Measurements from ENCODE around the gene PLBD1. TPM values are rescaled to one million over a fixed set of nuclear protein-coding genes. Genes with fewer than 3 reads are reported as not detected.
A peak's percentile ranks its signal among the peaks of the same experiment; 100 is the strongest.

Gene PLBD1
- polyA plus RNA-seq, 2 of the 4 experiments (the other 2 are of a cell fraction): 4.9 to 10.3 TPM

DNA sequence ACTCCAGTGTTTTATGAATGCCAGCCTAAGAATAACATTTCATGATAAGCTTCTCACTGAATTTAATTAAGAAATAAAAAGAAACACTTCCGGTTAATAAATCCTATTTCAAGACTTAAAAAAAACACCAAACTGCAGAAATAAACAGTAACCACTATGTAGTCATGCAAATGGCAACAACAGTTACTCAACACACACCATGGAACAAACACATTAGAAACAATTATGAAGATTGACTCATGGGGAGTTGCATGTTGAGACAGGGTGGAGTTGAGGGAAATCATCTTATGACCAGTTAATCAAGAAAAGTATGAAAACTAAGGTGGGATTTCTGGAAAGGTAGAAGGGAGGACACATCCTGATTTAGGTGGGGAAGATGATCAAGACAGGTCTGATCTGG is 52.7 kb downstream of the PLBD1 start:
- no peak for TF ChIP-seq FOSB (CRISPR knock-in tag; IDR thresholded peaks at IDR 0.05)
- TF ChIP-seq, protein P1, sequence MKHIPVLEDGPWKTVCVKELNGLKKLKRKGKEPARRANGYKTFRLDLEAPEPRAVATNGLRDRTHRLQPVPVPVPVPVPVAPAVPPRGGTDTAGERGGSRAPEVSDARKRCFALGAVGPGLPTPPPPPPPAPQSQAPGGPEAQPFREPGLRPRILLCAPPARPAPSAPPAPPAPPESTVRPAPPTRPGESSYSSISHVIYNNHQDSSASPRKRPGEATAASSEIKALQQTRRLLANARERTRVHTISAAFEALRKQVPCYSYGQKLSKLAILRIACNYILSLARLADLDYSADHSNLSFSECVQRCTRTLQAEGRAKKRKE (CRISPR knock-in tag; IDR thresholded peaks at IDR 0.05; ENCODE audit: low read depth): no peak
- no peak for TF ChIP-seq NR3C1 (IDR thresholded peaks at IDR 0.05)
- TF ChIP-seq ZC3H11A (IDR thresholded peaks at IDR 0.05): no peak
- TF ChIP-seq ZSCAN20 (CRISPR knock-in tag; IDR thresholded peaks at IDR 0.05): no peak
- no peak for TF ChIP-seq JUN (IDR thresholded peaks at IDR 0.05)
- no peak for TF ChIP-seq CEBPB (IDR thresholded peaks at IDR 0.05)
- TF ChIP-seq, protein P2, sequence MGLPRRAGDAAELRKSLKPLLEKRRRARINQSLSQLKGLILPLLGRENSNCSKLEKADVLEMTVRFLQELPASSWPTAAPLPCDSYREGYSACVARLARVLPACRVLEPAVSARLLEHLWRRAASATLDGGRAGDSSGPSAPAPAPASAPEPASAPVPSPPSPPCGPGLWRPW (IDR thresholded peaks at IDR 0.05): no peak
- no peak for TF ChIP-seq CBX8 (IDR thresholded peaks at IDR 0.05)
- no peak for TF ChIP-seq KDM5A (IDR thresholded peaks at IDR 0.05)
- TF ChIP-seq, protein P3, sequence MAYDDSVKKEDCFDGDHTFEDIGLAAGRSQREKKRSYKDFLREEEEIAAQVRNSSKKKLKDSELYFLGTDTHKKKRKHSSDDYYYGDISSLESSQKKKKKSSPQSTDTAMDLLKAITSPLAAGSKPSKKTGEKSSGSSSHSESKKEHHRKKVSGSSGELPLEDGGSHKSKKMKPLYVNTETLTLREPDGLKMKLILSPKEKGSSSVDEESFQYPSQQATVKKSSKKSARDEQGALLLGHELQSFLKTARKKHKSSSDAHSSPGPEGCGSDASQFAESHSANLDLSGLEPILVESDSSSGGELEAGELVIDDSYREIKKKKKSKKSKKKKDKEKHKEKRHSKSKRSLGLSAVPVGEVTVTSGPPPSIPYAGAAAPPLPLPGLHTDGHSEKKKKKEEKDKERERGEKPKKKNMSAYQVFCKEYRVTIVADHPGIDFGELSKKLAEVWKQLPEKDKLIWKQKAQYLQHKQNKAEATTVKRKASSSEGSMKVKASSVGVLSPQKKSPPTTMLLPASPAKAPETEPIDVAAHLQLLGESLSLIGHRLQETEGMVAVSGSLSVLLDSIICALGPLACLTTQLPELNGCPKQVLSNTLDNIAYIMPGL (CRISPR knock-in tag; IDR thresholded peaks at IDR 0.05; ENCODE audit: borderline replicate concordance): no peak
- no peak for TF ChIP-seq JUNB (IDR thresholded peaks at IDR 0.05)
- TF ChIP-seq ESRRA (IDR thresholded peaks at IDR 0.05; ENCODE audit: borderline replicate concordance, low read length): no peak
- TF ChIP-seq ZNF302 (CRISPR knock-in tag; IDR thresholded peaks at IDR 0.05): no peak
- TF ChIP-seq EP300 (IDR thresholded peaks at IDR 0.05): no peak
- no peak for TF ChIP-seq CHD4 (IDR thresholded peaks at IDR 0.05; ENCODE audit: borderline replicate concordance)
- no peak for TF ChIP-seq POLR2AphosphoS2 (conservative IDR thresholded peaks at IDR 0.05; ENCODE audit: low read length)
- 86% methylated on average over 1 of the region's 1 CpG for WGBS (ENCODE audit: missing lambda C conversion rate)
- Histone ChIP-seq H3K4me3 (no peak overlapping the region), H3K4me2 (no peak overlapping the region), H3K4me1 (no peaks in the 10 kb centered on the region), H3K9me3 (no peaks in the 10 kb centered on the region), H3K27ac (no peak overlapping the region)
- ChIA-PET CTCF (interaction anchor here (1.1 to 1.6 kb wide), 2 partner anchors 15 to 32 kb away, joined by 3 read pairs; no protein-coding TSS in a partner anchor), POLR2A (no interaction called here)
- no peak for ATAC-seq
- DNase-seq (ENCODE audit: low read depth in 1 of 2, low spot score in 1 of 2): no peak
- FAIRE-seq: no peak

DNA sequence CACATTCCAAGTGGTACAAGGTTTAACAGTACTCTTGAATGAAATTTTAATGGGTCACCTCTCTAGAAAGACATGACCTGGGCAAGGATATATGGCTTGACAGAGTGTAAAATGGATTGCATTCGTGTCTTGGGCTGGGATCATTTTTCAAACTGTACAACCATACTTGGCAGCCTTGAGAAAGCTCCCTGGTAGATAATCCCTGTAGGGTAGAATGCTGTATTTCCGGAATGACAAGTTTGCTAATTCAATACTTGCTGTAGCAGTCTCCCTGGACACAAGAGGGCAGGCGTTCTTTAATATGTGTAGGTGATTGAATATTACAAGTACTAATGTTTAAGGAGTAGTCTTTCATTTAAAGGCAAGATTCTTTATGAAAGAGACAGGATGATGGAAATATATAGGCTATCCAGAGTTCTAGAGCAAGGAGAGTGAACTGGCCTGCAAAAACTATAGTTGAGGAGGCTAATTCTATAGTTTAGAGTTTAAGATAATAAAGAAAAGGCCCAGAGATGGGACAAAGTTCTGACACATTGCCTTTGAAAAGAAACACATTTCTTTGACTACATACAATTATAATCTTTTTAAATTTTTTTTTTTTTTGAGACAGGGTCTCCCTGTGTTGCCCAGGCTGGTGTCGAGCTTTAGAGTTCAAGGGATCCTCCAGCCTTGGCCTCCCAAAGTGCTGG is 53.4 kb downstream of the PLBD1 start:
- ATAC-seq (peak in 1 of 2 experiments; percentile 57; a peak in 3 of 6 replicates), DNase-seq (ENCODE audit: low read depth in 1 of 2, low spot score in 1 of 2) (peak in 1 of 2 experiments; percentile 23), FAIRE-seq (no peak)
- ChIA-PET POLR2A (no interaction called here), CTCF (interaction anchor here (0.9 to 1.6 kb wide), 4 partner anchors 15 to 105 kb away, joined by 3 read pairs; no protein-coding TSS in a partner anchor)
- H3K4me2 ChIP-seq: no peak overlapping the region
- 47% methylated on average over 4 of the region's 4 CpGs for WGBS (ENCODE audit: missing lambda C conversion rate)
- no peak overlapping the region for H3K4me3 ChIP-seq
- TF ChIP-seq, protein P4, sequence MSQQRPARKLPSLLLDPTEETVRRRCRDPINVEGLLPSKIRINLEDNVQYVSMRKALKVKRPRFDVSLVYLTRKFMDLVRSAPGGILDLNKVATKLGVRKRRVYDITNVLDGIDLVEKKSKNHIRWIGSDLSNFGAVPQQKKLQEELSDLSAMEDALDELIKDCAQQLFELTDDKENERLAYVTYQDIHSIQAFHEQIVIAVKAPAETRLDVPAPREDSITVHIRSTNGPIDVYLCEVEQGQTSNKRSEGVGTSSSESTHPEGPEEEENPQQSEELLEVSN (IDR thresholded peaks at IDR 0.05; ENCODE audit: borderline replicate concordance, low read depth): no peak
- 0 out of 5 replicates have a peak, but pooled peaks of 1 of the 2 experiments have one; percentile 32 for TF ChIP-seq RAD21 (conservative IDR thresholded peaks at IDR 0.05 in 1 of 2, IDR thresholded peaks at IDR 0.05 in 1 of 2)
- H3K27ac ChIP-seq: no peak overlapping the region
- H3K4me1 ChIP-seq: no peaks in the 10 kb centered on the region
- no peaks in the 10 kb centered on the region for H3K9me3 ChIP-seq

DNA sequence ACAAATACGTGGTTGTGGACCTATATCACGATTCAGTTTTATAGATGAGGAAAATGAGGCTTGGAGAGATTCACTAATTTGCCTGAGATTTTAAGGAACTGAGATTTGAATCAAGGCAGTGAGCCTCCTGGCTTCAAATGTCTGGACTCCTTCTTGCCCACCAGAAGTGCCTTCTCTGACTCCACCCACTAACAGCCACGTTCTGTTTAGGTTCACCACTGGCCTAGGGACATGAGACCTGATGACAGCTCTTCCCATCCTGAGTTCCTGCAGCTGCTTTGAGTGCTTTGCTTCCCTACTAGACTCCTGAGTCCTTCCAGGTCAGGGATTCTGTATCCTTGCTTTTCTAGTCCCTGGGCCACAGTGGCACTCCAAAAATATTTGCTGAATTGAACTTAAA is 57.1 kb downstream of the PLBD1 start:
- H3K27ac ChIP-seq: no peak overlapping the region
- no peaks in the 10 kb centered on the region for H3K9me3 ChIP-seq
- no peak overlapping the region for H3K4me3 ChIP-seq
- 55% methylated on average over 3 of the region's 3 CpGs for WGBS (ENCODE audit: missing lambda C conversion rate)
- no peak for DNase-seq (ENCODE audit: low read depth in 1 of 2, low spot score in 1 of 2)
- no peak for ATAC-seq
- POLR2A ChIA-PET: no interaction called here
- CTCF ChIA-PET: no interaction called here
- no peak for FAIRE-seq
- H3K4me1 ChIP-seq: no peaks in the 10 kb centered on the region
- no peak overlapping the region for H3K4me2 ChIP-seq
- TF ChIP-seq, protein P4 (IDR thresholded peaks at IDR 0.05; ENCODE audit: borderline replicate concordance, low read depth): no peak
- TF ChIP-seq NR3C1 (IDR thresholded peaks at IDR 0.05): no peak
- no peak for TF ChIP-seq KDM5A (IDR thresholded peaks at IDR 0.05)
- no peak for TF ChIP-seq CBX8 (IDR thresholded peaks at IDR 0.05)
- TF ChIP-seq, protein P5, sequence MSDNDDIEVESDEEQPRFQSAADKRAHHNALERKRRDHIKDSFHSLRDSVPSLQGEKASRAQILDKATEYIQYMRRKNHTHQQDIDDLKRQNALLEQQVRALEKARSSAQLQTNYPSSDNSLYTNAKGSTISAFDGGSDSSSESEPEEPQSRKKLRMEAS (IDR thresholded peaks at IDR 0.05): no peak
- TF ChIP-seq RAD21 (conservative IDR thresholded peaks at IDR 0.05 in 1 of 2, IDR thresholded peaks at IDR 0.05 in 1 of 2): no peak
- TF ChIP-seq TFCP2L1 (CRISPR knock-in tag; IDR thresholded peaks at IDR 0.05): no peak
- no peak for TF ChIP-seq EHMT2 (IDR thresholded peaks at IDR 0.05; ENCODE audit: low read depth)
- TF ChIP-seq RNF2 (IDR thresholded peaks at IDR 0.05; ENCODE audit: borderline replicate concordance, low read depth): no peak
- no peak for TF ChIP-seq CHD2 (IDR thresholded peaks at IDR 0.05; ENCODE audit: low read length, partially characterized antibody)
- TF ChIP-seq ZNF302 (CRISPR knock-in tag; IDR thresholded peaks at IDR 0.05): no peak
- no peak for TF ChIP-seq RCOR1 (IDR thresholded peaks at IDR 0.05; ENCODE audit: low read depth, low read length)
- no peak for TF ChIP-seq CHD4 (IDR thresholded peaks at IDR 0.05; ENCODE audit: borderline replicate concordance)
- no peak for TF ChIP-seq BHLHE40 (IDR thresholded peaks at IDR 0.05; ENCODE audit: low read depth, low read length)
- TF ChIP-seq ESRRA (IDR thresholded peaks at IDR 0.05; ENCODE audit: borderline replicate concordance, low read length): no peak

Measured in A549 (cell line).